ENCODE measurements around the gene RAX.
"Not testable (repeated sequence)": the region's sequence is repeated elsewhere in the genome, so short reads cannot be mapped to it uniquely, and the experiment has no call there.

Gene RAX

GRCh38 chr18:59273759-59274532 lies 692 bp upstream of the RAX start:
- DNase-seq (ENCODE audit: insufficient read length, low spot score) (no peak), FAIRE-seq (no peak)

GRCh38 chr18:59272221-59272888 lies 899 bp downstream of the RAX start:
- FAIRE-seq (no peak), DNase-seq (ENCODE audit: insufficient read length, low spot score) (no peak)

GRCh38 chr18:59271606-59272220 lies 1.5 kb downstream of the RAX start:
- no peak for FAIRE-seq
- no peak for DNase-seq (ENCODE audit: insufficient read length, low spot score)

- DNase-seq (ENCODE audit: insufficient read length, low spot score) (no peak), FAIRE-seq (no peak)
Measured at GRCh38 chr18:59270689-59271257, 2.5 kb downstream of the RAX start.

- FAIRE-seq (no peak), DNase-seq (ENCODE audit: insufficient read length, low spot score) (no peak)
Measured at GRCh38 chr18:59269563-59270119, 3.6 kb downstream of the RAX start.

- no peak for DNase-seq (ENCODE audit: insufficient read length, low spot score)
- FAIRE-seq = no peak
Measured at GRCh38 chr18:59268721-59269562, 4.3 kb downstream of the RAX start.

GRCh38 chr18:59268127-59268720 lies 5.0 kb downstream of the RAX start:
- no peak for FAIRE-seq
- no peak for DNase-seq (ENCODE audit: insufficient read length, low spot score)

GRCh38 chr18:59267503-59268126 lies 5.6 kb downstream of the RAX start:
- DNase-seq (ENCODE audit: insufficient read length, low spot score) (no peak), FAIRE-seq (no peak)

GRCh38 chr18:59266886-59267502 lies 6.3 kb downstream of the RAX start:
- no peak for DNase-seq (ENCODE audit: insufficient read length, low spot score)
- no peak for FAIRE-seq

GRCh38 chr18:59266459-59266858 lies 6.8 kb downstream of the RAX start:
- no peak for DNase-seq (ENCODE audit: insufficient read length, low spot score)
- FAIRE-seq = no peak

- no peak for DNase-seq (ENCODE audit: insufficient read length, low spot score)
- FAIRE-seq = no peak
Measured at GRCh38 chr18:59265974-59266369, 7.3 kb downstream of the RAX start.

GRCh38 chr18:59265246-59265973 lies 7.8 kb downstream of the RAX start:
- peak; percentile 31 for FAIRE-seq
- DNase-seq (ENCODE audit: insufficient read length, low spot score) = no peak

GRCh38 chr18:59264651-59265245 lies 8.5 kb downstream of the RAX start:
- FAIRE-seq (no peak), DNase-seq (ENCODE audit: insufficient read length, low spot score) (no peak)

- no peak for FAIRE-seq
- DNase-seq (ENCODE audit: insufficient read length, low spot score) = no peak
Measured at GRCh38 chr18:59264121-59264571, 9.1 kb downstream of the RAX start.

- FAIRE-seq = no peak
- no peak for DNase-seq (ENCODE audit: insufficient read length, low spot score)
Measured at GRCh38 chr18:59263661-59264060, 9.6 kb downstream of the RAX start.

- not testable (repeated sequence) for DNase-seq (ENCODE audit: insufficient read length, low spot score); FAIRE-seq
Measured at GRCh38 chr18:59262243-59262642, 11.0 kb downstream of the RAX start.

- not testable (repeated sequence) for DNase-seq (ENCODE audit: insufficient read length, low spot score); FAIRE-seq
Measured at GRCh38 chr18:59261842-59262241, 11.4 kb downstream of the RAX start.

GRCh38 chr18:59255491-59255890 lies 17.8 kb downstream of the RAX start:
- not testable (repeated sequence) for FAIRE-seq; DNase-seq (ENCODE audit: insufficient read length, low spot score)
